Liver (tissue), 9 donors: ENCODE measurements around the gene CFAP57. TPM values are rescaled to one million over a fixed set of nuclear protein-coding genes. Genes with fewer than 3 reads are reported as not detected.

Experiments used
- DNase-seq: peaks from one replicate; pipeline ENCODE4 v3.0.0-alpha.2; 2017; ENCODE audit warnings: low spot score
- H3K27ac ChIP-seq, 2 donors: one replicate each; pipeline ENCODE4 v1.7.0; 2013; ENCODE audit warnings: inconsistent platforms in 2 of 2, low read length in 2 of 2, control low read depth in 1 of 2, low read depth in 1 of 2, mild to moderate bottlenecking in 1 of 2
- H3K27me3 ChIP-seq, 4 donors: one replicate each; pipeline versions ENCODE4 v1.6.1 to v1.7.0; 2013; ENCODE audit warnings: low read length in 3 of 4, inconsistent platforms in 1 of 4, mild to moderate bottlenecking in 1 of 4, moderate library complexity in 1 of 4; ENCODE audit not compliant: control insufficient read depth in 4 of 4, insufficient read depth in 4 of 4
- H3K36me3 ChIP-seq, 4 donors: one replicate each; pipeline versions ENCODE4 v1.6.1 to v1.7.0; 2013; ENCODE audit warnings: low read length in 3 of 4, mild to moderate bottlenecking in 3 of 4, low read depth in 1 of 4, moderate library complexity in 1 of 4; ENCODE audit not compliant: control insufficient read depth in 4 of 4, insufficient read depth in 3 of 4
- H3K4me1 ChIP-seq, 4 donors: one replicate each; pipeline versions ENCODE4 v1.6.1 to v1.7.0; 2013; ENCODE audit warnings: low read length in 3 of 4, mild to moderate bottlenecking in 3 of 4, moderate library complexity in 1 of 4; ENCODE audit not compliant: control insufficient read depth in 4 of 4, insufficient read depth in 4 of 4
- H3K4me3 ChIP-seq, 3 donors: one replicate each; pipeline versions ENCODE4 v1.6.1 to v1.7.0; 2013; ENCODE audit warnings: low read length in 3 of 3, control low read depth in 1 of 3, low read depth in 1 of 3, mild to moderate bottlenecking in 1 of 3
- H3K9ac ChIP-seq, 2 donors: one replicate each; pipeline ENCODE4 v1.7.0; 2013; ENCODE audit warnings: low read length in 2 of 2, mild to moderate bottlenecking in 2 of 2, moderate library complexity in 2 of 2, control low read depth in 1 of 2, low read depth in 1 of 2
- H3K9me3 ChIP-seq, 4 donors: one replicate each; pipeline versions ENCODE4 v1.6.1 to v1.7.0; 2013; ENCODE audit warnings: low read length in 3 of 4; ENCODE audit not compliant: control insufficient read depth in 4 of 4
- ATF3 ChIP-seq: IDR thresholded peaks from 2 replicates; pipeline ENCODE4 v1.6.1; 2016; ENCODE audit warnings: antibody characterized with exemption
- CTCF ChIP-seq: fragments of 150-350 bp; IDR thresholded peaks from 2 replicates; pipeline ENCODE4 v1.5.1; 2017; ENCODE audit warnings: improper control_type of control experiment, low read depth, low read length; ENCODE audit not compliant: missing input control
- EGR1 ChIP-seq, 2 donors: IDR thresholded peaks; 2 replicates each; pipeline ENCODE4 v1.6.1; 2016 to 2018; ENCODE audit warnings: antibody characterized with exemption in 2 of 2, low read depth in 2 of 2
- FOXA1 ChIP-seq: IDR thresholded peaks from 2 replicates; pipeline ENCODE4 v1.6.1; 2016; ENCODE audit warnings: antibody characterized with exemption
- FOXA2 ChIP-seq: IDR thresholded peaks from 2 replicates; pipeline ENCODE4 v1.6.1; 2016; ENCODE audit warnings: antibody characterized with exemption
- GABPA ChIP-seq, 2 donors: IDR thresholded peaks in 1 of 2; conservative IDR thresholded peaks in 1 of 2; 2 replicates each; pipeline ENCODE4 v1.6.1; 2016; ENCODE audit warnings: antibody characterized with exemption in 2 of 2, mild to moderate bottlenecking in 1 of 2, moderate library complexity in 1 of 2
- HNF4A ChIP-seq, 2 donors: conservative IDR thresholded peaks; 2 replicates each; pipeline ENCODE4 v1.6.1; 2016; ENCODE audit warnings: antibody characterized with exemption in 2 of 2, mild to moderate bottlenecking in 2 of 2
- HNF4G ChIP-seq: IDR thresholded peaks from 2 replicates; pipeline ENCODE4 v1.6.1; 2016; ENCODE audit warnings: antibody characterized with exemption
- MAX ChIP-seq: IDR thresholded peaks from 2 replicates; pipeline ENCODE4 v1.6.1; 2016; ENCODE audit warnings: antibody characterized with exemption
- NR2F2 ChIP-seq: IDR thresholded peaks from 2 replicates; pipeline ENCODE4 v1.6.1; 2016; ENCODE audit warnings: antibody characterized with exemption
- RAD21 ChIP-seq, 2 donors: IDR thresholded peaks; 2 replicates each; pipeline ENCODE4 v1.6.1; 2016; ENCODE audit warnings: antibody characterized with exemption in 2 of 2, mild to moderate bottlenecking in 2 of 2
- REST ChIP-seq: IDR thresholded peaks from 2 replicates; pipeline ENCODE4 v1.6.1; 2016; ENCODE audit warnings: antibody characterized with exemption, mild to moderate bottlenecking
- SP1 ChIP-seq: IDR thresholded peaks from 2 replicates; pipeline ENCODE4 v1.6.1; 2018; ENCODE audit warnings: antibody characterized with exemption, mild to moderate bottlenecking
- TAF1 ChIP-seq: conservative IDR thresholded peaks from 2 replicates; pipeline ENCODE4 v1.6.1; 2016; ENCODE audit warnings: antibody characterized with exemption, mild to moderate bottlenecking
- YY1 ChIP-seq: IDR thresholded peaks from 2 replicates; pipeline ENCODE4 v1.6.1; 2016; ENCODE audit warnings: antibody characterized with exemption, mild to moderate bottlenecking
- ZBTB33 ChIP-seq: IDR thresholded peaks from 2 replicates; pipeline ENCODE4 v1.6.1; 2016; ENCODE audit warnings: antibody characterized with exemption
- WGBS: extraction: QIAGEN DNeasy Blood & Tissue Kit; methylation state at CpG from one replicate; pipeline ENCODE4 v1.1.7; 2013; 5-methylcytosine and 5-hydroxymethylcytosine counted together
- polyA plus RNA-seq, 2 donors: library from polyadenylated mRNA; stranded (reverse) in 1 of 2; unstranded in 1 of 2; fragments of 200-250 nt in 1 of 2; fragments of >200 nt in 1 of 2; fragmentation: Nextera tagmentation in 1 of 2; extraction: Ambion mirVana in 1 of 2; gene quantifications; one replicate each; pipeline versions ENCODE4 v1.2.1 to v1.2.3, GENCODE V29; 2013 to 2015
- total RNA-seq, 2 donors: library from RNA; depleted of rRNA; stranded (reverse); fragments of >200 nt; gene quantifications; one replicate each; pipeline ENCODE4 v1.2.3, GENCODE V29; 2014
- donor health status: healthy.
- donor health status: healthy.
- donor health status: healthy.
- donor health status: healthy.
- donor health status: healthy.

Gene CFAP57
- total and polyA plus RNA-seq, 4 donors = under 0.01 to 14.5 (median 0.10) TPM

GRCh38 chr1:43288058-43288784 is 116.1 kb downstream of the CFAP57 start:
- 94% methylated on average over 9 of the region's 9 CpGs for WGBS
- Histone ChIP-seq H3K36me3 (no peaks in the 10 kb centered on the region), H3K27ac (no peak overlapping the region), H3K9me3 (no peaks in the 10 kb centered on the region), H3K4me1 (peaks cover 5 to 19% (median 11%) of the 10 kb centered on the region in 4 donors), H3K27me3 (no peaks in the 10 kb centered on the region), H3K4me3 (no peak overlapping the region), H3K9ac (no peak overlapping the region)
- no peak for DNase-seq
- no peak for TF ChIP-seq NR2F2
- no peak for TF ChIP-seq ATF3
- TF ChIP-seq HNF4G = no peak
- TF ChIP-seq CTCF = no peak
- no peak for TF ChIP-seq SP1
- TF ChIP-seq FOXA1 = no peak
- no peak for TF ChIP-seq ZBTB33
- TF ChIP-seq TAF1 = no peak
- no peak for TF ChIP-seq EGR1 (IDR thresholded peaks at IDR 0.05; ENCODE audit: low read depth in 2 of 2)
- no peak for TF ChIP-seq MAX
- TF ChIP-seq RAD21 (IDR thresholded peaks at IDR 0.05) = no peak
- TF ChIP-seq GABPA (IDR thresholded peaks at IDR 0.05 in 1 of 2, conservative IDR thresholded peaks at IDR 0.05 in 1 of 2) = no peak
- no peak for TF ChIP-seq YY1
- no peak for TF ChIP-seq REST
- no peak for TF ChIP-seq HNF4A (conservative IDR thresholded peaks at IDR 0.05)
- no peak for TF ChIP-seq FOXA2
